ENCODE measurements around the gene SPTA1. TPM values are rescaled to one million over a fixed set of nuclear protein-coding genes. Genes with fewer than 3 reads are reported as not detected.

SPTA1 gene
- total RNA-seq, 1 experiment from 2014 or later, result not detected

DNA sequence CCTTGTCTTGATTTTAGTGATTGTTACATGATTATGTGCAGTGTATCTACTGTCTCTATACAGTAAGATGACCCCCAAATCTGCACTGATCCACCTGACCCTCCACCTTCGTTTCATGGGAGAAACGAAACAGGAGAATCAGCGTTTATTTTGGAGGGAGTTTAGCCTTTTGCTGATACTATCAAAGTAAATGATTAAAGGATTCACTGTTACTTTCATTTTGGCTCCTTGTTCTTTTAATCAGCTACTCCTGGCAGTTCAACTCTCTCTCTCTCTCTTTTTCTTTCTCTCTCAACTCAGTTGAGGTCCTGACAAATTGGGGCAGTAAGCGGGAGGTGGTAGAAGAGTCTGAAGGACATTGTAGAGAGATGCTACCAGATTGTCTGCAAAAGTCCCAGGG, 43.9 kb upstream of the SPTA1 start:
- no TSS peak for BruUV-seq (replicated peaks)
- Histone ChIP-seq H3K4me2 (ENCODE audit: low read length) (no peak overlapping the region), H3K4me1 (ENCODE audit: control insufficient read depth in 1 of 2, insufficient read depth in 2 of 2, low read length in 2 of 2) (no peaks in the 10 kb centered on the region), H3K9ac (ENCODE audit: low read length) (no peak overlapping the region), H3K27ac (ENCODE audit: low read depth, low read length) (no peak overlapping the region), H3K27me3 (ENCODE audit: insufficient read depth, low read length) (no peaks in the 10 kb centered on the region), H4K20me1 (ENCODE audit: insufficient read depth) (no peaks in the 10 kb centered on the region), H3K9me2 (ENCODE audit: insufficient read depth) (no peaks in the 10 kb centered on the region), H3K79me2 (ENCODE audit: insufficient read depth, low read length) (no peaks in the 10 kb centered on the region), H3K36me3 (ENCODE audit: control insufficient read depth in 1 of 2, insufficient read depth in 2 of 2, low read length in 2 of 2) (no peaks in the 10 kb centered on the region), H2AFZ (ENCODE audit: low read depth, low read length, poor library complexity, severe bottlenecking) (no peak overlapping the region), H3K4me3 (replicated peaks in 1 of 2; ENCODE audit: low read depth in 1 of 2, low read length in 2 of 2) (no peak overlapping the region), H3K9me3 (ENCODE audit: control insufficient read depth in 1 of 2, insufficient read depth in 1 of 2, low read depth in 1 of 2, low read length in 2 of 2) (no peaks in the 10 kb centered on the region)
- ATAC-seq (no peak), DNase-seq (ENCODE audit: low read depth, low spot score) (no peak)
- RAD21 ChIA-PET (ENCODE audit: low non-redundant PET in 1 of 2, low total read pairs in 2 of 2, uncharacterized antibody in 2 of 2, unreplicated experiment in 2 of 2), result no interaction called here
- intact Hi-C loops (cut with micrococcal nuclease), result no loop called here
- POLR2A ChIA-PET, result no interaction called here
- TF ChIP-seq SIN3A (IDR thresholded peaks at IDR 0.05; ENCODE audit: low read depth), result no peak
- no peak for TF ChIP-seq SP1 (IDR thresholded peaks at IDR 0.05; ENCODE audit: low read depth)
- TF ChIP-seq, protein P1, sequence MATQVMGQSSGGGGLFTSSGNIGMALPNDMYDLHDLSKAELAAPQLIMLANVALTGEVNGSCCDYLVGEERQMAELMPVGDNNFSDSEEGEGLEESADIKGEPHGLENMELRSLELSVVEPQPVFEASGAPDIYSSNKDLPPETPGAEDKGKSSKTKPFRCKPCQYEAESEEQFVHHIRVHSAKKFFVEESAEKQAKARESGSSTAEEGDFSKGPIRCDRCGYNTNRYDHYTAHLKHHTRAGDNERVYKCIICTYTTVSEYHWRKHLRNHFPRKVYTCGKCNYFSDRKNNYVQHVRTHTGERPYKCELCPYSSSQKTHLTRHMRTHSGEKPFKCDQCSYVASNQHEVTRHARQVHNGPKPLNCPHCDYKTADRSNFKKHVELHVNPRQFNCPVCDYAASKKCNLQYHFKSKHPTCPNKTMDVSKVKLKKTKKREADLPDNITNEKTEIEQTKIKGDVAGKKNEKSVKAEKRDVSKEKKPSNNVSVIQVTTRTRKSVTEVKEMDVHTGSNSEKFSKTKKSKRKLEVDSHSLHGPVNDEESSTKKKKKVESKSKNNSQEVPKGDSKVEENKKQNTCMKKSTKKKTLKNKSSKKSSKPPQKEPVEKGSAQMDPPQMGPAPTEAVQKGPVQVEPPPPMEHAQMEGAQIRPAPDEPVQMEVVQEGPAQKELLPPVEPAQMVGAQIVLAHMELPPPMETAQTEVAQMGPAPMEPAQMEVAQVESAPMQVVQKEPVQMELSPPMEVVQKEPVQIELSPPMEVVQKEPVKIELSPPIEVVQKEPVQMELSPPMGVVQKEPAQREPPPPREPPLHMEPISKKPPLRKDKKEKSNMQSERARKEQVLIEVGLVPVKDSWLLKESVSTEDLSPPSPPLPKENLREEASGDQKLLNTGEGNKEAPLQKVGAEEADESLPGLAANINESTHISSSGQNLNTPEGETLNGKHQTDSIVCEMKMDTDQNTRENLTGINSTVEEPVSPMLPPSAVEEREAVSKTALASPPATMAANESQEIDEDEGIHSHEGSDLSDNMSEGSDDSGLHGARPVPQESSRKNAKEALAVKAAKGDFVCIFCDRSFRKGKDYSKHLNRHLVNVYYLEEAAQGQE (IDR thresholded peaks at IDR 0.05; ENCODE audit: low read depth), result no peak
- TF ChIP-seq FOSL1 (IDR thresholded peaks at IDR 0.05; ENCODE audit: low read depth), result no peak
- TF ChIP-seq, protein P2, sequence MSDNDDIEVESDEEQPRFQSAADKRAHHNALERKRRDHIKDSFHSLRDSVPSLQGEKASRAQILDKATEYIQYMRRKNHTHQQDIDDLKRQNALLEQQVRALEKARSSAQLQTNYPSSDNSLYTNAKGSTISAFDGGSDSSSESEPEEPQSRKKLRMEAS (IDR thresholded peaks at IDR 0.05), result no peak
- no peak for TF ChIP-seq RAD21 (IDR thresholded peaks at IDR 0.05; ENCODE audit: low read depth)
- TF ChIP-seq POLR2AphosphoS5 (IDR thresholded peaks at IDR 0.05; ENCODE audit: low read depth, low read length), result no peak
- TF ChIP-seq ELF1 (IDR thresholded peaks at IDR 0.05; ENCODE audit: borderline replicate concordance, low read depth), result no peak
- CTCF ChIA-PET, result no interaction called here
